Smooth muscle cell (in vitro differentiated cells): Measurements from ENCODE around the gene UBD. TPM values are rescaled to one million over a fixed set of nuclear protein-coding genes. Genes with fewer than 3 reads are reported as not detected.

Experiments
- DNase-seq: peaks from one replicate; lab custom pipeline; 2025; ENCODE audit not compliant: unreplicated experiment; lab: John Stamatoyannopoulos, UW
- H2AFZ ChIP-seq: fragments of 200-600 bp; sonication (generic); 2 replicates; pipeline ENCODE4 v1.6.0; 2016; ENCODE audit warnings: antibody characterized with exemption, low read depth, mild to moderate bottlenecking
- H3F3A ChIP-seq: fragments of 200-600 bp; sonication (generic); 2 replicates; pipeline ENCODE4 v1.6.0; 2017; ENCODE audit warnings: antibody characterized with exemption, low read depth
- H3K27ac ChIP-seq: fragments of 200-600 bp; sonication (generic); 2 replicates; pipeline ENCODE4 v1.5.1; 2016; ENCODE audit warnings: low read depth, mild to moderate bottlenecking
- H3K27me3 ChIP-seq: fragments of 200-600 bp; sonication (generic); 2 replicates; pipeline ENCODE4 v1.6.1; 2016; ENCODE audit warnings: low read depth, mild to moderate bottlenecking
- H3K36me3 ChIP-seq: fragments of 200-600 bp; sonication (generic); 2 replicates; pipeline ENCODE4 v1.5.1; 2016; ENCODE audit warnings: low read depth
- H3K4me1 ChIP-seq: fragments of 200-600 bp; sonication (generic); 2 replicates; pipeline ENCODE4 v1.5.1; 2016; ENCODE audit warnings: low read depth
- H3K4me2 ChIP-seq: fragments of 200-600 bp; sonication (generic); 2 replicates; pipeline ENCODE4 v1.6.0; 2016; ENCODE audit warnings: mild to moderate bottlenecking
- H3K4me3 ChIP-seq: fragments of 200-600 bp; sonication (generic); 2 replicates; pipeline ENCODE4 v1.5.1; 2016; ENCODE audit warnings: mild to moderate bottlenecking
- H3K79me2 ChIP-seq: fragments of 200-600 bp; sonication (generic); 2 replicates; pipeline ENCODE4 v1.6.0; 2016; ENCODE audit warnings: low read depth, mild to moderate bottlenecking
- H3K9ac ChIP-seq: fragments of 200-600 bp; sonication (generic); 2 replicates; pipeline ENCODE4 v1.6.0; 2016; ENCODE audit warnings: low read depth
- H3K9me3 ChIP-seq: fragments of 200-600 bp; sonication (generic); replicated peaks from 2 replicates; pipeline ENCODE4 v1.5.1; 2016; ENCODE audit warnings: low read depth
- H4K20me1 ChIP-seq: fragments of 200-600 bp; sonication (generic); 2 replicates; pipeline ENCODE4 v1.6.0; 2016; ENCODE audit warnings: low read depth
- CTCF ChIP-seq: fragments of 200-600 bp; sonication (generic); IDR thresholded peaks from 2 replicates; pipeline ENCODE4 v1.5.1; 2017; ENCODE audit warnings: borderline replicate concordance, mild to moderate bottlenecking, antibody characterized with exemption; ENCODE audit not compliant: insufficient read depth, poor library complexity, severe bottlenecking
- WGBS: methylation state at CpG from one replicate; pipeline ENCODE4 v1.1.7; 2016; ENCODE audit warnings: low lambda C conversion rate; 5-methylcytosine and 5-hydroxymethylcytosine counted together
- polyA plus RNA-seq: library from polyadenylated mRNA; unstranded; fragments of >200 nt; fragmentation: Nextera tagmentation; extraction: Ambion mirVana; gene quantifications from 2 replicates; pipeline ENCODE4 v1.2.1, GENCODE V29; 2016
- small RNA-seq: library from RNA; depleted of rRNA; stranded (forward); fragments of <200 nt; gene quantifications from one replicate; pipeline ENCODE3, GENCODE V24; 2014
- total RNA-seq: library from RNA; depleted of rRNA; stranded (reverse); fragments of >200 nt; gene quantifications from 2 replicates; pipeline ENCODE4 v1.2.3, GENCODE V29; 2014

Gene UBD
- total and polyA plus RNA-seq, 2 experiments from 2014 or later = 0.38 TPM; not detected in 1

GRCh38 chr6:29509239-29509638 lies 50.3 kb downstream of the UBD start:
- no peaks in the 10 kb centered on the region for H3K9me3 ChIP-seq
- no peak overlapping the region for H3K4me3 ChIP-seq
- no peak overlapping the region for H2AFZ ChIP-seq
- H3K36me3 ChIP-seq = no peaks in the 10 kb centered on the region
- no peak overlapping the region for H3K27ac ChIP-seq
- no peak for TF ChIP-seq CTCF
- no peak for DNase-seq
- WGBS = 77% methylated on average over 6 of the region's 6 CpGs
- no peak overlapping the region for H3K9ac ChIP-seq
- no peaks in the 10 kb centered on the region for H3K4me1 ChIP-seq
- no peaks in the 10 kb centered on the region for H4K20me1 ChIP-seq
- H3K27me3 ChIP-seq = no peaks in the 10 kb centered on the region
- H3K79me2 ChIP-seq = no peaks in the 10 kb centered on the region
- no peaks in the 10 kb centered on the region for H3F3A ChIP-seq
- no peak overlapping the region for H3K4me2 ChIP-seq

- H3F3A ChIP-seq = no peaks in the 10 kb centered on the region
- H3K27me3 ChIP-seq = no peaks in the 10 kb centered on the region
- no peak overlapping the region for H2AFZ ChIP-seq
- H3K9ac ChIP-seq = no peak overlapping the region
- H3K4me3 ChIP-seq = no peak overlapping the region
- H4K20me1 ChIP-seq = no peaks in the 10 kb centered on the region
- H3K9me3 ChIP-seq = no peaks in the 10 kb centered on the region
- DNase-seq = no peak
- WGBS = 94% methylated on average over 5 of the region's 5 CpGs
- no peaks in the 10 kb centered on the region for H3K36me3 ChIP-seq
- H3K4me2 ChIP-seq = no peak overlapping the region
- no peaks in the 10 kb centered on the region for H3K4me1 ChIP-seq
- no peaks in the 10 kb centered on the region for H3K79me2 ChIP-seq
- H3K27ac ChIP-seq = no peak overlapping the region
- TF ChIP-seq CTCF = no peak
Measured at GRCh38 chr6:29507319-29507718, 52.2 kb downstream of the UBD start.

GRCh38 chr6:29506446-29507067 lies 53.0 kb downstream of the UBD start:
- 82% methylated on average over 11 of the region's 11 CpGs for WGBS
- TF ChIP-seq CTCF = no peak
- Histone ChIP-seq H3K4me3 (no peak overlapping the region), H3F3A (no peaks in the 10 kb centered on the region), H3K27me3 (no peaks in the 10 kb centered on the region), H3K36me3 (no peaks in the 10 kb centered on the region), H3K27ac (no peak overlapping the region), H3K9ac (no peak overlapping the region), H3K4me1 (no peaks in the 10 kb centered on the region), H3K79me2 (no peaks in the 10 kb centered on the region), H3K9me3 (no peaks in the 10 kb centered on the region), H2AFZ (no peak overlapping the region), H3K4me2 (no peak overlapping the region), H4K20me1 (no peaks in the 10 kb centered on the region)
- DNase-seq = no peak

GRCh38 chr6:29505808-29506207 lies 53.7 kb downstream of the UBD start:
- Histone ChIP-seq H3K4me1 (no peaks in the 10 kb centered on the region), H3K9me3 (no peaks in the 10 kb centered on the region), H3K4me2 (no peak overlapping the region), H3K27me3 (no peaks in the 10 kb centered on the region), H3F3A (no peaks in the 10 kb centered on the region), H3K4me3 (no peak overlapping the region), H2AFZ (no peak overlapping the region), H3K79me2 (no peaks in the 10 kb centered on the region), H3K9ac (no peak overlapping the region), H3K27ac (no peak overlapping the region), H4K20me1 (no peaks in the 10 kb centered on the region), H3K36me3 (no peaks in the 10 kb centered on the region)
- no peak for DNase-seq
- 92% methylated on average over 3 of the region's 3 CpGs for WGBS
- TF ChIP-seq CTCF = no peak

Small RNA genes lying within 50 kb of the gene (small RNA-seq; reads per million reads assigned to genes)
- gene SNORD32B (0.13 reads per million), gene TMEM183AP1 (0.11 reads per million)

Other genes starting within 250 kb of the UBD start
- not detected in 2 replicates for gene OR5V1, start 190.9 kb downstream of the UBD start, total RNA-seq
- not detected in 2 replicates for gene OR5V1, start 190.9 kb downstream of the UBD start, polyA plus RNA-seq
- not detected in 2 replicates for gene OR12D3, start 184.4 kb downstream of the UBD start, total RNA-seq
- gene OR12D3, start 184.4 kb downstream of the UBD start, polyA plus RNA-seq = not detected in 2 replicates
- not detected in 2 replicates for gene OR12D2, start 164.1 kb downstream of the UBD start, total RNA-seq
- gene OR12D2, start 164.1 kb downstream of the UBD start, polyA plus RNA-seq = not detected in 2 replicates
- not detected in 2 replicates for gene OR12D1, start 144.8 kb downstream of the UBD start, total RNA-seq
- not detected in 2 replicates for gene OR12D1, start 144.8 kb downstream of the UBD start, polyA plus RNA-seq
- not detected in 2 replicates for gene OR10C1, start 120.4 kb downstream of the UBD start, total RNA-seq
- gene OR10C1, start 120.4 kb downstream of the UBD start, polyA plus RNA-seq = not detected in 2 replicates
- not detected in 2 replicates for gene OR11A1, start 102.7 kb downstream of the UBD start, total RNA-seq
- gene OR11A1, start 102.7 kb downstream of the UBD start, polyA plus RNA-seq = not detected in 2 replicates
- not detected in 2 replicates for gene OR2H1, start 102.6 kb downstream of the UBD start, total RNA-seq
- gene OR2H1, start 102.6 kb downstream of the UBD start, polyA plus RNA-seq = not detected in 2 replicates
- not detected in 2 replicates for gene MAS1L, start 71.8 kb downstream of the UBD start, total RNA-seq
- not detected in 2 replicates for gene MAS1L, start 71.8 kb downstream of the UBD start, polyA plus RNA-seq
- gene OR2H2, start 25.4 kb upstream of the UBD start, total RNA-seq = not detected in 2 replicates
- 0.19 TPM in 1 of 2 replicates, not detected in the other for gene OR2H2, start 25.4 kb upstream of the UBD start, polyA plus RNA-seq
- gene GABBR1, start 73.5 kb upstream of the UBD start, total RNA-seq = 26.0 and 43.9 TPM in 2 replicates
- gene GABBR1, start 73.5 kb upstream of the UBD start, polyA plus RNA-seq = 13.2 and 24.0 TPM in 2 replicates
- gene MOG, start 97.4 kb upstream of the UBD start, total RNA-seq = not detected in 2 replicates
- not detected in 2 replicates for gene MOG, start 97.4 kb upstream of the UBD start, polyA plus RNA-seq
- not detected in 2 replicates for gene ZFP57, start 121.4 kb upstream of the UBD start, total RNA-seq
- gene ZFP57, start 121.4 kb upstream of the UBD start, polyA plus RNA-seq = 0.38 TPM in 1 of 2 replicates, not detected in the other
- gene HLA-F, start 163.7 kb upstream of the UBD start, total RNA-seq = 2.7 and 6.9 TPM in 2 replicates
- gene HLA-F, start 163.7 kb upstream of the UBD start, polyA plus RNA-seq = 5.6 and 7.0 TPM in 2 replicates